Gastroesophageal sphincter (tissue), 4 donors: Measurements from ENCODE around the gene MARCKSL1. TPM values are rescaled to one million over a fixed set of nuclear protein-coding genes. Genes with fewer than 3 reads are reported as not detected.

Experiments used
- ATAC-seq: fragments of 150-250 bp; one replicate; pipeline ENCODE4 v1.9.1; 2016; ENCODE audit warnings: mild to moderate bottlenecking, moderate library complexity
- H3K27ac ChIP-seq, 4 donors: fragments of 200-600 bp; sonication (generic) in 3 of 4; 1 replicate in 3 of 4; 2 replicates in 1 of 4; pipeline ENCODE4 v1.5.1; 2016 to 2019
- H3K27me3 ChIP-seq: fragments of 200-600 bp; sonication (generic); one replicate; pipeline ENCODE4 v1.5.1; 2019
- H3K36me3 ChIP-seq, 2 donors: fragments of 200-600 bp; sonication (generic); one replicate each; pipeline ENCODE4 v1.5.1; 2019; ENCODE audit warnings: control low read depth in 1 of 2
- H3K4me1 ChIP-seq, 3 donors: fragments of 200-600 bp; sonication (generic); 1 replicate in 2 of 3; 2 replicates in 1 of 3; pipeline ENCODE4 v1.5.1; 2016 to 2019; ENCODE audit warnings: control low read depth in 2 of 3
- H3K4me3 ChIP-seq, 2 donors: fragments of 200-600 bp; sonication (generic); one replicate each; pipeline ENCODE4 v1.5.1; 2019; ENCODE audit warnings: mild to moderate bottlenecking in 1 of 2, moderate library complexity in 1 of 2
- H3K9me3 ChIP-seq, 3 donors: fragments of 200-600 bp; sonication (generic); one replicate each; pipeline ENCODE4 v1.5.1; 2017 to 2019; ENCODE audit warnings: control low read depth in 2 of 3
- EP300 ChIP-seq: sonication (generic); formaldehyde crosslinking; IDR thresholded peaks from one replicate; pipeline ENCODE4 v1.6.1; 2017; ENCODE audit warnings: antibody characterized with exemption, mild to moderate bottlenecking
- POLR2A ChIP-seq, 2 donors: fragments of 450-650 bp; IDR thresholded peaks; one replicate each; pipeline ENCODE4 v1.6.1; 2017; ENCODE audit warnings: antibody characterized with exemption in 2 of 2, mild to moderate bottlenecking in 2 of 2, moderate library complexity in 1 of 2
- POLR2AphosphoS5 ChIP-seq: sonication (generic); formaldehyde crosslinking; IDR thresholded peaks from one replicate; pipeline ENCODE4 v1.6.1; 2017; ENCODE audit warnings: antibody characterized with exemption
- WGBS, 2 donors: methylation state at CpG; one replicate each; pipeline ENCODE4 v1.1.5; 2018; ENCODE audit warnings: low coverage in 1 of 2; 5-methylcytosine and 5-hydroxymethylcytosine counted together
- total RNA-seq, 4 donors: library from RNA; depleted of rRNA; stranded (reverse); fragments of >200 nt; gene quantifications; one replicate each; pipeline ENCODE4 v1.1.0, GENCODE V29; 2016
- TF ChIP-seq, protein P1 (sequence below), 4 experiments: fragments of 200-600 bp in 2 of 4; fragments of 450-650 bp in 2 of 4; sonication (generic) in 1 of 4; IDR thresholded peaks; one replicate each; pipeline ENCODE4 v1.5.1; 2017 to 2019; ENCODE audit warnings: antibody characterized with exemption in 4 of 4, mild to moderate bottlenecking in 2 of 4, moderate library complexity in 2 of 4

MARCKSL1 gene
- total RNA-seq, 4 donors from 2014 or later = 4.0 to 9.0 (median 7.4) TPM

DNA sequence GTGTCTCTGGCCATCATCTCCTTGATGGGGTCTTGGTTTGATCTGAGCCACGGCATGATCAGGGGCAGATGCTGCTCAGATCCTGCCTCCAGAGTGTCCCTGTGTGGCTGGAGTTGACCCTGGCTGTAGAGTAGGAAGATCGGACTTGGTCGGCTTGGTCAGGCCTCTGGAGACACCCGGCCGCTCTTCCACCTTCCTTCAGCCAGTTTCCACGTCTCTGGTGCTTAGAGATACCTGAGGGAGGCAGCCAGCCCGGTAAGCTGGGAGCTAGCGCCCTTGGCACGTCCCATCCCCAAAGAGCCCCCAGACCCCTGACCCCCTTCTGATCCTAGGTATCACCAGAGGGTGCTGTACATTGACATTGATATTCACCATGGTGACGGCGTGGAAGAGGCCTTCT lies 8.8 kb downstream of the MARCKSL1 start:
- no peak for ATAC-seq
- no peak overlapping the region for H3K27ac ChIP-seq
- WGBS, 2 donors = 90% methylated on average over 2 of the region's 11 CpGs; no CpG with 5 or more reads in 1 of the 2 donors
- TF ChIP-seq EP300 = no peak
- no peak for TF ChIP-seq POLR2A (IDR thresholded peaks at IDR 0.05)
- TF ChIP-seq, protein P1, sequence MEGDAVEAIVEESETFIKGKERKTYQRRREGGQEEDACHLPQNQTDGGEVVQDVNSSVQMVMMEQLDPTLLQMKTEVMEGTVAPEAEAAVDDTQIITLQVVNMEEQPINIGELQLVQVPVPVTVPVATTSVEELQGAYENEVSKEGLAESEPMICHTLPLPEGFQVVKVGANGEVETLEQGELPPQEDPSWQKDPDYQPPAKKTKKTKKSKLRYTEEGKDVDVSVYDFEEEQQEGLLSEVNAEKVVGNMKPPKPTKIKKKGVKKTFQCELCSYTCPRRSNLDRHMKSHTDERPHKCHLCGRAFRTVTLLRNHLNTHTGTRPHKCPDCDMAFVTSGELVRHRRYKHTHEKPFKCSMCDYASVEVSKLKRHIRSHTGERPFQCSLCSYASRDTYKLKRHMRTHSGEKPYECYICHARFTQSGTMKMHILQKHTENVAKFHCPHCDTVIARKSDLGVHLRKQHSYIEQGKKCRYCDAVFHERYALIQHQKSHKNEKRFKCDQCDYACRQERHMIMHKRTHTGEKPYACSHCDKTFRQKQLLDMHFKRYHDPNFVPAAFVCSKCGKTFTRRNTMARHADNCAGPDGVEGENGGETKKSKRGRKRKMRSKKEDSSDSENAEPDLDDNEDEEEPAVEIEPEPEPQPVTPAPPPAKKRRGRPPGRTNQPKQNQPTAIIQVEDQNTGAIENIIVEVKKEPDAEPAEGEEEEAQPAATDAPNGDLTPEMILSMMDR (IDR thresholded peaks at IDR 0.05) = no peak
- TF ChIP-seq POLR2AphosphoS5 = no peak
- no peak overlapping the region for H3K4me3 ChIP-seq
- no peaks in the 10 kb centered on the region for H3K4me1 ChIP-seq
- no peaks in the 10 kb centered on the region for H3K9me3 ChIP-seq
- H3K27me3 ChIP-seq = no peaks in the 10 kb centered on the region
- peaks cover 0 to 100% of the 10 kb centered on the region in 2 donors for H3K36me3 ChIP-seq

DNA sequence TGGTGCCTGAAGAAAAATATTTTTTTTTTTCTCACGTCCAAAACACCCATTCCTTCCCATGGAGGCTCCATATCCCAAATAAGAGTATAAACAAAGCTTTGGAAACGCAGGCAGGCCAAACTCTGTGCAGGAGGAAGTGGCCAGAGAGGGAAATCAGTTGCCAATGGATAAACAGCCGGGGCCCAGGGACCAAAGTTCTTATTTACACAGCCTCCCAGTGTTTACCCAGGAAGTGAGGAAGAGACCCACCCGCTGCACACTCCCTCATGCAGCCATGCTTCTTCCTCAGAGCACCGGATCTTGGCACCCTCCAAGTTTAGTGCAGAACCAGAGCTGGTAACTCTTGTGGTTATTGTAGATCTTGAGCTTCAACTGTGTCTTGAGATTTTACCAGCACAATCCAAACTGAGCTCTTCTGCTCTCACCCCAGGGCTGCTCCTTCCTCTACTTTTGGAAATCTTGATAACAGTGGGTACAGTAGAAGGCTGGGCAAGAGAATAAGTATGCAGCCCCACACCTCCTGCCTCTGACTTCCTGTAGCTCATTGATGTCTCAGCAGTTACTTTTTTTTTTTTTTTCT lies 14.2 kb downstream of the MARCKSL1 start:
- TF ChIP-seq, protein P1 (IDR thresholded peaks at IDR 0.05) = no peak
- TF ChIP-seq POLR2AphosphoS5 (no peak), EP300 (no peak), POLR2A (IDR thresholded peaks at IDR 0.05) (no peak)
- ATAC-seq = no peak
- Histone ChIP-seq H3K4me1 (no peaks in the 10 kb centered on the region), H3K36me3 (peaks cover 0 to 98% of the 10 kb centered on the region in 2 donors), H3K9me3 (no peaks in the 10 kb centered on the region), H3K27ac (no peak overlapping the region), H3K4me3 (no peak overlapping the region), H3K27me3 (no peaks in the 10 kb centered on the region)
- WGBS, 2 donors = 50 to 67% methylated on average over 2 to 3 of the region's 5 CpGs

DNA sequence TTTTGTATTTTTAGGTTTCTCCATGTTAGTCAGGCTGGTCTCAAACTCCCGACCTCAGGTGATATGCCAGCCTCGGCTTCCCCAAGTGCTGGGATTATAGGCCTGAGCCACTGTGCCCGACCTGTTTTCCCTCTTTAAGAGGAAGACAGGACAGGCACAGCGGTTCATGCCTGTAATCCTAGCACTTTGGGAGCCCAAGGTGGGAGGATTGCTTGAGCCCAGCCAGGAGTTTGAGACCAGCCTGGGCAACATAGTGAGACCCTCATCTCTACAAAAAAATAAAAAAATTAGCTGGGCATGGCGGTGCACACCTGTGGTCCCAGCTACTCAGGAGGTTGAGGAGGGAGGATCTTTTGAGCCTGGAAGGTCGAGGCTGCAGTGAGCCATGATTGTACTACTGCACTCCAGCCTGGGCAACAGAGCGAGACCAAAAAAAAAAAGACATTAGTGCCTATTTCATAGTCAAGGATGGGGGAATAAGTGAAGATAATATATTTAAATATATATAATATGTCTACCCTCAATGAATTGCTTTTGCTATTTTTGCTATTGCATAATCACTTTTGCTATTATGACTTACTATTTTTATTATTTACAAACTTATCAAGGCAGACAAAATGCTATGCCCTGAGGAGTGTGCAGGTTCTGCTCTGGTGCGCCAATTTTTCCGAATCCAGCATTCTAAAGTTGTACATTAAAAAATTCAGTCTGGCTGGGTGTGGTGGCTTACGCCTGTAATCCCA lies 17.7 kb downstream of the MARCKSL1 start:
- H3K4me3 ChIP-seq = no peak overlapping the region

DNA sequence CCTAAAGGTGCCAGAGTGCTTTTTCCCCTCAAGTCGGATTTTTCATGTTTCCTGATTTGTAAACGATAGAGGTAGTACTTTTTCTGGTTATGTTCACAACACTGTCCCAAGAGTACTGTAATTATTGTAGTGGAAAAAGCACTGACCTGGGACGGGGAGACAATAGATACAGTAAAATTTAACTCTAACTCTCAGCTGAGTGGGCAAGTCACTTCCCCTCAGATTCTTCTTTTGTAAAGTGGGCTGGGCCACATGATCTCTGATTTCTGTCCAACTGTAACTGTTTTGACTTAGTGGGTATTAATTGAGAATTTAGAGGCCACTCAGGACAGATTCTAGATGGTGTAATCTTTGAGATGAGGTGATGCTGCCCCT lies 19.1 kb downstream of the MARCKSL1 start:
- no peaks in the 10 kb centered on the region for H3K27me3 ChIP-seq
- H3K4me1 ChIP-seq = peaks cover 0 to 4% (median 0%) of the 10 kb centered on the region in 3 donors
- 80 to 84% methylated on average over 1 to 3 of the region's 3 CpGs for WGBS, 2 donors
- no peak for TF ChIP-seq POLR2AphosphoS5
- TF ChIP-seq, protein P1 (IDR thresholded peaks at IDR 0.05) = no peak
- TF ChIP-seq EP300 = no peak
- no peak for TF ChIP-seq POLR2A (IDR thresholded peaks at IDR 0.05)
- no peaks in the 10 kb centered on the region for H3K9me3 ChIP-seq
- H3K4me3 ChIP-seq = no peak overlapping the region
- no peak overlapping the region for H3K27ac ChIP-seq
- peaks cover 0 to 52% of the 10 kb centered on the region in 2 donors for H3K36me3 ChIP-seq
- ATAC-seq = no peak

More for the DNA sequence above, 17.7 kb downstream of the MARCKSL1 start:
- Histone ChIP-seq H3K4me1 (peaks cover 0 to 4% (median 0%) of the 10 kb centered on the region in 3 donors), H3K36me3 (peaks cover 0 to 67% of the 10 kb centered on the region in 2 donors), H3K27me3 (no peaks in the 10 kb centered on the region), H3K9me3 (no peaks in the 10 kb centered on the region), H3K27ac (no peak overlapping the region)
- 98 to 100% methylated on average over 5 to 7 of the region's 10 CpGs for WGBS, 2 donors
- ATAC-seq = no peak
- TF ChIP-seq EP300 (no peak), POLR2AphosphoS5 (no peak), POLR2A (IDR thresholded peaks at IDR 0.05) (no peak)
- TF ChIP-seq, protein P1 (IDR thresholded peaks at IDR 0.05) = no peak
